ENCODE data around the gene EMC7. TPM values are rescaled to one million over a fixed set of nuclear protein-coding genes. Genes with fewer than 3 reads are reported as not detected.
A peak's percentile ranks its signal among the peaks of the same experiment; 100 is the strongest.

The EMC7 gene
- total and polyA plus RNA-seq, 2 of the 13 experiments (the other 11 are each of a cell fraction or from before 2014, with no cell fraction given) = 46.8 to 113 TPM

DNA sequence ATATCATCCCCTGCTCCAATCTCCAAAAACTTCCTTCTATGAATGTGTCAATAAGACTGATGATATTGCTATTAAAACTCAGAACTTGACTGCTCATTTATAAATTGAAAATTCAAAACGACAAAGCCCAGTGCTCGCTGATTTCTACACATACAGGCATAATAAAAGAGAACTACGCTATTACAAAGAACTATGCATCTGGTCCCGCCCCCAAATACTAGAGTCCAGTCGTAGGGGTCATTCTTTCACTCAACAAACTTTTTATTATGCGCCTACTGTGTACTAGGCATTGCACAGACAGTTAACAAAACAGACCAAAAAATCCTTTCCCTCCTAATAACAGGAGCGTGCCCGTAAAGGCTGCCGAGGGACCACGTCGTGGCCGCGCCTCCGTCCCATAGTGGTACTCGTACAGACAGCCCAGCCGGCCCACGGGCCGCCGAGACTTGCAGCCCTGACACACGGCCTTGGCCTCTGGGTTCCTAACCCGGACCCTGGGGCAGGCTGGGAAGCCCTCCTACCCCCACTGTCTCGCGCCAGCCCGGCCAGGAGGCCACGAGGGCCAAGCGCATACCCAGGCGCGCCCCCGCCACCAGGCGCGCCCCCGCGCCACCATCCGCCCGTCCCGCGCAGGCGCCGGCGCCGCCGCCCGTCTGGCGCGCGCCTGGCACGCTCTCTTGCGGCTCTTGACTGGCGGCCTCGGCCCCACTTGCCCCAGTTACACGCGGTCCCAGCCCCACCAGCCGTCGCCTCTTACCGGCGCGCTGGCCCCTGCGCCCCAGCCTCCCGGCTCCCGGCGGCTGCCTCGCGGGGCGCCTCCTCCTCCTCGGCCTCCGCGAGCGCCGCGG, 63.4 kb downstream of the EMC7 start (continued):
- TF ChIP-seq ZNF577 (CRISPR knock-in tag; IDR thresholded peaks at IDR 0.05; ENCODE audit: borderline replicate concordance, low read depth) (no peak), RFX5 (IDR thresholded peaks at IDR 0.05; ENCODE audit: low read depth, low read length) (no peak), ARNTL (CRISPR knock-in tag; IDR thresholded peaks at IDR 0.05) (peak; percentile 49; the same call in 1 of the 2 replicates), KLF11 (CRISPR knock-in tag; IDR thresholded peaks at IDR 0.05) (0 out of 2 replicates have a peak, but pooled peaks have one; percentile 37), ZNF331 (CRISPR knock-in tag; IDR thresholded peaks at IDR 0.05) (no peak), PITX1 (CRISPR knock-in tag; IDR thresholded peaks at IDR 0.05) (no peak), ZNF24 (IDR thresholded peaks at IDR 0.05) (no peak), ZNF230 (CRISPR knock-in tag; IDR thresholded peaks at IDR 0.05) (no peak; the same call in 1 of the 2 replicates), ZC3H4 (CRISPR knock-in tag; IDR thresholded peaks at IDR 0.05; ENCODE audit: borderline replicate concordance) (no peak), ZNF468 (CRISPR knock-in tag; IDR thresholded peaks at IDR 0.05) (no peak), HES4 (CRISPR knock-in tag; IDR thresholded peaks at IDR 0.05; ENCODE audit: borderline replicate concordance) (peak; percentile 39), ZSCAN21 (CRISPR knock-in tag; IDR thresholded peaks at IDR 0.05; ENCODE audit: borderline replicate concordance) (peak; percentile 71; the same call in 1 of the 2 replicates), ELF3 (CRISPR knock-in tag; IDR thresholded peaks at IDR 0.05) (no peak; the same call in 1 of the 2 replicates), HIVEP1 (CRISPR knock-in tag; IDR thresholded peaks at IDR 0.05) (no peak), MXI1 (IDR thresholded peaks at IDR 0.05; ENCODE audit: borderline replicate concordance, low read depth, low read length) (peak; percentile 59; the same call in 1 of the 3 replicates), ZBTB42 (CRISPR knock-in tag; IDR thresholded peaks at IDR 0.05) (no peak), ZNF446 (CRISPR knock-in tag; IDR thresholded peaks at IDR 0.05) (no peak), ADNP (CRISPR knock-in tag; IDR thresholded peaks at IDR 0.05) (no peak), ZNF350 (CRISPR knock-in tag; IDR thresholded peaks at IDR 0.05; ENCODE audit: borderline replicate concordance, low read depth) (peak; percentile 32; the same call in 1 of the 2 replicates), SNAI1 (CRISPR knock-in tag; IDR thresholded peaks at IDR 0.05; ENCODE audit: borderline replicate concordance) (no peak), ZNF850 (CRISPR knock-in tag; conservative IDR thresholded peaks at IDR 0.05) (peak; percentile 73; the same call in 1 of the 2 replicates), NFE2L1 (CRISPR knock-in tag; IDR thresholded peaks at IDR 0.05; ENCODE audit: borderline replicate concordance) (no peak), PHF21A (CRISPR knock-in tag; IDR thresholded peaks at IDR 0.05) (no peak), ZNF703 (CRISPR knock-in tag; IDR thresholded peaks at IDR 0.05; ENCODE audit: borderline replicate concordance) (no peak), RELA (CRISPR knock-in tag; IDR thresholded peaks at IDR 0.05) (no peak), ATM (IDR thresholded peaks at IDR 0.05; ENCODE audit: borderline replicate concordance) (no peak), MTA1 (CRISPR knock-in tag; IDR thresholded peaks at IDR 0.05; ENCODE audit: borderline replicate concordance) (peak; percentile 35; the same call in 1 of the 2 replicates)
- TF ChIP-seq, protein P1, sequence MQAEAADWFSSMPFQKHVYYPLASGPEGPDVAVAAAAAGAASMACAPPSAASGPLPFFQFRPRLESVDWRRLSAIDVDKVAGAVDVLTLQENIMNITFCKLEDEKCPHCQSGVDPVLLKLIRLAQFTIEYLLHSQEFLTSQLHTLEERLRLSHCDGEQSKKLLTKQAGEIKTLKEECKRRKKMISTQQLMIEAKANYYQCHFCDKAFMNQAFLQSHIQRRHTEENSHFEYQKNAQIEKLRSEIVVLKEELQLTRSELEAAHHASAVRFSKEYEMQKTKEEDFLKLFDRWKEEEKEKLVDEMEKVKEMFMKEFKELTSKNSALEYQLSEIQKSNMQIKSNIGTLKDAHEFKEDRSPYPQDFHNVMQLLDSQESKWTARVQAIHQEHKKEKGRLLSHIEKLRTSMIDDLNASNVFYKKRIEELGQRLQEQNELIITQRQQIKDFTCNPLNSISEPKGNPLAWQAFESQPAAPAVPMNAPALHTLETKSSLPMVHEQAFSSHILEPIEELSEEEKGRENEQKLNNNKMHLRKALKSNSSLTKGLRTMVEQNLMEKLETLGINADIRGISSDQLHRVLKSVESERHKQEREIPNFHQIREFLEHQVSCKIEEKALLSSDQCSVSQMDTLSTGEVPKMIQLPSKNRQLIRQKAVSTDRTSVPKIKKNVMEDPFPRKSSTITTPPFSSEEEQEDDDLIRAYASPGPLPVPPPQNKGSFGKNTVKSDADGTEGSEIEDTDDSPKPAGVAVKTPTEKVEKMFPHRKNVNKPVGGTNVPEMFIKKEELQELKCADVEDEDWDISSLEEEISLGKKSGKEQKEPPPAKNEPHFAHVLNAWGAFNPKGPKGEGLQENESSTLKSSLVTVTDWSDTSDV (CRISPR knock-in tag; IDR thresholded peaks at IDR 0.05) = 0 out of 2 replicates have a peak, but pooled peaks have one; percentile 43

Data from HepG2 (cell line).